NOMO-1 (cell line): ENCODE results near the gene RRP1B.

Experiments
- DNase-seq, 2 experiments: peaks; one replicate each; lab custom pipeline; 2025; ENCODE audit not compliant: unreplicated experiment in 2 of 2; lab: John Stamatoyannopoulos, UW

Gene RRP1B

DNA sequence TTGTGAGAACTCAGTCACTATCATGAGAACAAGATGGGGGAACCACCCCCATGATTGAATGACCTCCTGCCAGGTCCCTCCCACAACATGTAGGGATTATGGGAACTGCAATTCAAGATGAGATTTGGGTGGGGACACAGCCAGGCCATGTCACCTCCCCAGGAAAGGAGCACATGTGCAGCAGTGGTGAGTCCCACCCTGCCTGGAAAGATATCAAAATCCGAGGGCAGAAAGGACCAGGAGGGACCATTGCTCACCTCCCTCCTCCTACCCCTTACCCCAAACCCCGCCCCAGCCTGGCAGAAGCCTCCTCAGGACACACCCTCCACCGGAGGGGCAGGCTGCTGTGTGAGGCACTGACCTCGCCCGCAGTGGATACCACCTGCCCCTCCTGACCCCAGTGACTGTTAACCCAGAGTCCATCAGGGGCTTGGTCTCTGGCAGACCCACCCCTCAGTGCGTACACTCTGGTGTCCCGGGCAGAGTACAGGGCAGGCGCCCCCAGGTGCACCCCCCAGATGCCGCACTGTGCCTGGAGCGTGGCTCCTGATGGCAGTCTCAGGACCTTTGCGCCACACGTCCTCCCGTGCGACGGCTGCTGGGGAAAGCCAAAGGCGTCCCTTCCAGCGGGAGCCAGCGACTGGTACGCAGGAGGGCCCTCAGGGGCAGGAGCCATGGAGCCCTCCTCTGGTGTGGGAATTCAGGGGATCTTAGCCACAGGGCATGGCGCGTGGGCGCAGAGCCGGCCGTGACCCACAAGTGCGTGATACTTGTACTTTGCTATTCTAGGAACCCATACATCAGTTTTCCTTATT, 80.5 kb downstream of the RRP1B start:
- no peak for DNase-seq

DNA sequence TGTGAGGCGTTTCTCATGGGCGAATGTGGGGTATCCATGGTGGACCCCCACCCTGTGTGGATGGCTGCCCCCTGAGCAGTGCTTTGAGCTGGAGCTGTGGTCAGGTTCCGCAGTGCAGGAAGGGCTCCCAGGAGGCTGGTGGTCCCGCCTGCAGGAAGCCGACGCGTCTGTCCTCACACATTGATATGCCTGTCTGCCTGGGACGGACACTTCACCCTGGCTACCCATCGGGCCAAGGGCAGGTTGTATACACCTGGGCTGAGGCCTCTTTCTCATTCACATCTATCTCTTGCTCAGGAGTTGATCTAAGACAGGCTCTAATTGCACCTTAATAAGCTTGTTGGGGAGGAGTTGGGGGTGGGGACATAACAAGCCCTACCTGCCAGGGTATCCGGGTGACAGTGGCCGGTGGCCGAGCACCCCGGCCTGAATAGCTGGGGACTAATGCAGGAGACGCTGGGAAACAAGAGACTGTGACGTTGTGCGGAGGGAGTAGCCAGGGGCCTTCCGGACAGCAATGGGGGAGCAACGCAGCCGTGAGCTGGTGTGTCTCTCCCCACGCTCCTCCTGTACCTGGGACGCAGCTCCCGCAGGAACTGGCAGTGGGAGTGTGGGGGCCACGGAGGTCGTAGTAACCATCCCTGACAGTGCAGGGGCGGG, 81.3 kb downstream of the RRP1B start:
- no peak for DNase-seq

DNA sequence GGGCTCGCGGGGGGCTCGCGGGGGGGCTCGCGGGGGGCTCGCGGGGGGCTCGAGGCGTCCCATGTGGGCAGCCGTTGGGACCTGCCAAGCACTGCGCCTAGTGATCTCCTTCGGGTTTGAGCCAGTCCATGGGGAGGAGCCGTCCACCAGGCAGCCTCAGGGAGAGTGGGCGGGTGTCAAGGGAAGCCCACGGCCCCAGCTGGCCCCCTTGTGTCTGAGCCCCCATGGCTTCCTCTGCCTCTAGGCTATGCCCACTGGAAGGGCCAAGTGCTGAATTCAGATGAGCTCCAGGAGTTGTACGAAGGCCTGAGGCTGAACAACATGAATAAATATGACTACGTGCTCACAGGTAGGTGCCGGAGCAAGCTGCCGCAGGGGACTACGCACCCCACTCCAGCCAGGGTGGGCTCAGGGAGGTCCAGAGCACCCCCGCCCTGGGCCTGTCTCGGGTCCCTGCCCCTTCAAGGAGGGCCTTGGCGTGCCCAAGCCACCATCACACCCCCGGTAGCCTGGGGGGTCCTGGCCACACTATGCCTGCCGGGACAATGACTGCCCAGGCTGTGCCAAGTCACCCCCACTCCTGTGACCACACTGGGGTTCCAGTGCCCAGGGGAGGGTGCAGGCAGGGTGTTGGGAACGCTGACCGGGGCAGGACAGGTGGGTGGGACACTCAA, 82.2 kb downstream of the RRP1B start:
- DNase-seq, result no peak

DNA sequence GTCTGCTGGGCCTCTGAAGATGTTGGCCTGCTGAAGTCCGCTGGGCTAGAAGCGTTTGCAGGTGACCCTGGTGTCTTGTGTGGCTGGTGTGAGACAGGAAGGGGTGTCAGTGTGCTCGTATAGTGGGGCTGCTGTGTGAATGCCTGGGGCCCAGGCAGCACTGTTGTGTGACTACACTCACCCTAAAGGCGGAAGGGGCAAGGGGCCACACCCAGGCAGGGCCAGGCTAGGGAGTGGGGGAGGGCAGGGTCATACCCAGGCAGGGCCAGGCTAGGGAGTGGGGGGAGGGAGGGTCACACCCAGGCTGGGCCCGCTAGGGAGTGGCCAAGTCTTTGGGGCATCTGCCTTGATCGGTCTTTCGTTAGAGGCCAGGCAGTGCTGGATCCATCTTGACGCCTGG, 84.6 kb downstream of the RRP1B start:
- DNase-seq, result no peak

DNA sequence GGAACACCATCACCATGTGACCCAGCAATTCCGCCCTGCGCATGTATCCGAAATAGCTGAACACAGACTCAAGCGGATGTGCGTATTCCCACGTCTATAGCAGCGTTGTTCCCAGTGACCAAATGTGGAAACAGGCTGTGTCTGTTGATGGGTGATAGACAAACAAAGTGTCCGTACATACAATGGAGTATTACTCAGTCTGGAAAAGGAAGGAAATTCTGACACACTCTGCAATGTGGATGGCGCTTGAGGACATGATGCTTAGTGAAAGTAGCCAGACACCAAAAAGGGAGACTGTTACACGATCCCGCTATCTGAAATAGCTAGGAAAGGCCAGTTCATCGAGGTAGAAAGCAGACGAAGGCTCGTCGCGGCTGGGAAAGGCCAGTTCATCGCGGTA, 85.4 kb downstream of the RRP1B start:
- DNase-seq, result no peak
